Breast epithelium (tissue), 4 donors: Measurements from ENCODE around the gene WFIKKN2. TPM values are rescaled to one million over a fixed set of nuclear protein-coding genes. Genes with fewer than 3 reads are reported as not detected.
"Not testable (repeated sequence)": the region's sequence is repeated elsewhere in the genome, so short reads cannot be mapped to it uniquely, and the experiment has no call there.

Experiments
- DNase-seq, 2 donors: peaks; one replicate each; pipeline ENCODE4 v3.0.0-alpha.2; 2019; ENCODE audit warnings: low spot score in 2 of 2
- H3K27ac ChIP-seq, 2 donors: fragments of 200-600 bp; sonication (generic) in 1 of 2; one replicate each; pipeline ENCODE4 v1.5.1; 2016 to 2019; ENCODE audit warnings: mild to moderate bottlenecking in 1 of 2
- H3K27me3 ChIP-seq, 2 donors: fragments of 200-600 bp; sonication (generic) in 1 of 2; one replicate each; pipeline versions ENCODE4 v1.5.1 to v1.6.0; 2017 to 2019; ENCODE audit warnings: control low read depth in 1 of 2, mild to moderate bottlenecking in 1 of 2
- H3K36me3 ChIP-seq: fragments of 200-600 bp; one replicate; pipeline ENCODE4 v1.5.1; 2019
- H3K4me1 ChIP-seq, 2 donors: fragments of 200-600 bp; sonication (generic); one replicate each; pipeline ENCODE4 v1.5.1; 2016 to 2019; ENCODE audit warnings: control low read depth in 1 of 2
- H3K4me3 ChIP-seq, 3 donors: fragments of 200-600 bp; sonication (generic); 1 replicate in 2 of 3; 2 replicates in 1 of 3; pipeline ENCODE4 v1.5.1; 2016 to 2019; ENCODE audit warnings: mild to moderate bottlenecking in 3 of 3, moderate library complexity in 2 of 3
- H3K9me3 ChIP-seq, 2 donors: fragments of 200-600 bp; sonication (generic) in 1 of 2; one replicate each; pipeline ENCODE4 v1.5.1; 2016 to 2019; ENCODE audit warnings: control low read depth in 1 of 2
- POLR2A ChIP-seq: fragments of 450-650 bp; IDR thresholded peaks from one replicate; pipeline ENCODE4 v1.6.1; 2016; ENCODE audit warnings: antibody characterized with exemption, mild to moderate bottlenecking, moderate library complexity
- POLR2AphosphoS5 ChIP-seq, 3 donors: sonication (generic); formaldehyde crosslinking; IDR thresholded peaks; one replicate each; pipeline ENCODE4 v1.6.1; 2017; ENCODE audit warnings: antibody characterized with exemption in 3 of 3
- intact Hi-C: fragments of 100-400 bp; cut with DNase I; formaldehyde crosslinking; loops from one replicate; pipeline ENCODE4 v1.15.1; 2023; ENCODE audit warnings: low total_unique reads
- total RNA-seq, 3 donors: library from RNA; depleted of rRNA; stranded (reverse); fragments of >200 nt; gene quantifications; one replicate each; pipeline ENCODE4 v1.1.0, GENCODE V29; 2016
- TF ChIP-seq, protein P1 (sequence below), 3 donors: fragments of 450-650 bp; IDR thresholded peaks; one replicate each; pipeline ENCODE4 v1.5.1; 2016 to 2017; ENCODE audit warnings: antibody characterized with exemption in 3 of 3, mild to moderate bottlenecking in 3 of 3, moderate library complexity in 3 of 3

WFIKKN2 gene
- total RNA-seq, 3 donors from 2014 or later, result not detected

DNA sequence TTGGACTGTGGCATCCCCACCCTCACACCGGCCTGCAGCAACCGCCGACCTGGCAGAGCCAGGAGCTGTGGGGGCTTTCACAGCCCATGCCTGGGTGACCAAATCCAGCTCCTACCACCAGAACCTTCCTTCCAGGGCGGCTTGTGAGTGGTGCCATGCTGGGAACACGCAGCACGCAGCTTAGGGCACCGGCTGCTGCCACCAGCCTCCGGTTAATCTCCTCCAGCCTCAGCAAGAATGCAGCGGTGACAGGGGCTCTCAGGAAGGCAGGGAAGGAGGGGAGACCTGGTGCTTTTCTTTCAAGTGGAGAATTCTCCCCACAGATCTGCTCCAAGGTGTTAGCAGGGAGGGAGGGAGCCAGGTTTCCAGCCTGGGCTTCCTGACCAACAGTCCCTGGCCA lies 35.8 kb upstream of the WFIKKN2 start:
- Histone ChIP-seq H3K36me3 (no peaks in the 10 kb centered on the region), H3K4me3 (no peak overlapping the region), H3K27me3 (no peaks in the 10 kb centered on the region), H3K4me1 (no peaks in the 10 kb centered on the region), H3K27ac (peak overlapping the region; percentile 73 to 87), H3K9me3 (no peaks in the 10 kb centered on the region)
- TF ChIP-seq, protein P1, sequence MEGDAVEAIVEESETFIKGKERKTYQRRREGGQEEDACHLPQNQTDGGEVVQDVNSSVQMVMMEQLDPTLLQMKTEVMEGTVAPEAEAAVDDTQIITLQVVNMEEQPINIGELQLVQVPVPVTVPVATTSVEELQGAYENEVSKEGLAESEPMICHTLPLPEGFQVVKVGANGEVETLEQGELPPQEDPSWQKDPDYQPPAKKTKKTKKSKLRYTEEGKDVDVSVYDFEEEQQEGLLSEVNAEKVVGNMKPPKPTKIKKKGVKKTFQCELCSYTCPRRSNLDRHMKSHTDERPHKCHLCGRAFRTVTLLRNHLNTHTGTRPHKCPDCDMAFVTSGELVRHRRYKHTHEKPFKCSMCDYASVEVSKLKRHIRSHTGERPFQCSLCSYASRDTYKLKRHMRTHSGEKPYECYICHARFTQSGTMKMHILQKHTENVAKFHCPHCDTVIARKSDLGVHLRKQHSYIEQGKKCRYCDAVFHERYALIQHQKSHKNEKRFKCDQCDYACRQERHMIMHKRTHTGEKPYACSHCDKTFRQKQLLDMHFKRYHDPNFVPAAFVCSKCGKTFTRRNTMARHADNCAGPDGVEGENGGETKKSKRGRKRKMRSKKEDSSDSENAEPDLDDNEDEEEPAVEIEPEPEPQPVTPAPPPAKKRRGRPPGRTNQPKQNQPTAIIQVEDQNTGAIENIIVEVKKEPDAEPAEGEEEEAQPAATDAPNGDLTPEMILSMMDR (IDR thresholded peaks at IDR 0.05), result no peak
- no peak for TF ChIP-seq POLR2AphosphoS5 (IDR thresholded peaks at IDR 0.05)
- no peak for TF ChIP-seq POLR2A
- DNase-seq, result no peak
- intact Hi-C loops, result no loop called here

DNA sequence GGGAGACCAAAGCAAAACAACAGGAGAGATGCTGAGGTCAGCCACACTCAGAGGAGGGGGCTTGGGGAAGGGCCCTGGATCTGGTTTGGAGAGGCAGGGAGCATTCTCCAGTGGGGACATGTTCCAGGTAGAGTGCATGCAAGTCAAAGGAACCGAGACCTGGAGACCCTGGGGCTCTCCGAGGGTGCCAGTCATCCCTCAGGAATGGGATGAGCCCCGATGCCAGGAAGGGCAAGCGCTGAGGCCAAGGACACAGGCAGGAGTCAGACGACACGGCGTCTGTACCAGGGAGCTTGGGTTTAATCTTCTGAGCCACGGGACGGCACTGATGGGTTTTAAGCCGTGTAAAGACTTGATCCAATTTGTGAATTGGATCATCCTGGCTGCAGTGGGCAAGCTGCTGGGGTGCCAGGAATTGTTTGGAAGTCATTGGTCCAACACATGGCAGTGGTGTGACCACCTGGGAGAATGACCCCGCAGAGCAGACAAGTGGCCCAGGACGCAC lies 35.1 kb upstream of the WFIKKN2 start:
- intact Hi-C loops, result no loop called here
- Histone ChIP-seq H3K4me3 (no peak overlapping the region), H3K27me3 (no peaks in the 10 kb centered on the region), H3K9me3 (no peaks in the 10 kb centered on the region), H3K36me3 (no peaks in the 10 kb centered on the region), H3K27ac (peak overlapping the region; percentile 73 to 87), H3K4me1 (no peaks in the 10 kb centered on the region)
- peak in 1 of 2 donors; percentile 63 for DNase-seq
- TF ChIP-seq, protein P1 (IDR thresholded peaks at IDR 0.05), result no peak
- TF ChIP-seq POLR2A, result no peak
- TF ChIP-seq POLR2AphosphoS5 (IDR thresholded peaks at IDR 0.05), result no peak

DNA sequence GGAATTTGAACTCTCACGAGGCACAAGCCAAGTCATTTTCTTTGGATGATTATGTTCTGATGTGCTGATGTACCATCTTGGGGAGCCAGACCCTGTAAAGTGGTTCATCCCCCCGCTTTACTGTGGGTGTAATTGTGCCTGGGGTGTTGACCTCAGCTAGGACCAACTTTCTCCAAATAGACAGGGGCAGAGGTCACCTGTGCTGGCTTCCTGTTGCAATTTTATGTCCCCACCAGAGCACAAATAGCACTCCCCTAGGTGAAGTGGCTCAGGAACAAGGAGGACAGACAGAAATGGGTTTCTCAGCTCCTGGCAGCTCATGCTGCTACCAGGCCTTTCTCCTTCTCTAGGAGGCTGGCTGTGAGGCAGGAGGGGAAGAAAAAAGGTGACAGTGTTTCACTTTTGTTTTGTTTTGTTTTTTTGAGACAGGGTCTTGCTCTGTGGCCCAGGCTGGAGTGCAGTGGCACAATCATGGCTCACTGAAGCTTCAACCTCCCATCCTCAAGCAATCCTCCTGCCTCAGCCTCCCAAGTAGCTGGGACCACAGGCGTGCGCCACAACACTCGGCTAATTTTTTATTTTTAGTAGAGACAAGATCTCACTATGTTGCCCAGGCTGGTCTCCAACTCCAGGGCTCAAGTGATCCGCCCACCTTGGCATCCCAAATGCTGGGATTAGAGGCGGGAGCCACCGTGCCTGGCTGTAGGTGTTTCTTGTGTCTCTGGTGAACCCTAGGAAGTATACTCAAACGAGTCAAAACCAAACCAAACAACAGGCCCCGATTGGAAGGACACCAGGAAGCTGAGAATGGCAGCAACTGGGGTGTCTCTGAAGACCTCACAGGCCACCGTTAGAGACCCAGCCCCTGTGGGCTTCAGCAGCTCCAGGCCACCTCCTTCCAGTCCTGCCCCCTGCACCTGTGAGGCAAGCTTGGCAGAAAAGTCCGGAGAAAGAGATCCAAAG lies 32.5 kb upstream of the WFIKKN2 start:
- no peaks in the 10 kb centered on the region for H3K27me3 ChIP-seq
- no peak overlapping the region for H3K4me3 ChIP-seq
- H3K27ac ChIP-seq, result peak overlapping the region; percentile 25 to 57
- intact Hi-C loops, result no loop called here
- no peaks in the 10 kb centered on the region for H3K9me3 ChIP-seq
- no peak for DNase-seq
- H3K4me1 ChIP-seq, result no peaks in the 10 kb centered on the region
- H3K36me3 ChIP-seq, result no peaks in the 10 kb centered on the region
- TF ChIP-seq, protein P1 (IDR thresholded peaks at IDR 0.05), result no peak
- TF ChIP-seq POLR2AphosphoS5 (IDR thresholded peaks at IDR 0.05) (no peak), POLR2A (no peak)

DNA sequence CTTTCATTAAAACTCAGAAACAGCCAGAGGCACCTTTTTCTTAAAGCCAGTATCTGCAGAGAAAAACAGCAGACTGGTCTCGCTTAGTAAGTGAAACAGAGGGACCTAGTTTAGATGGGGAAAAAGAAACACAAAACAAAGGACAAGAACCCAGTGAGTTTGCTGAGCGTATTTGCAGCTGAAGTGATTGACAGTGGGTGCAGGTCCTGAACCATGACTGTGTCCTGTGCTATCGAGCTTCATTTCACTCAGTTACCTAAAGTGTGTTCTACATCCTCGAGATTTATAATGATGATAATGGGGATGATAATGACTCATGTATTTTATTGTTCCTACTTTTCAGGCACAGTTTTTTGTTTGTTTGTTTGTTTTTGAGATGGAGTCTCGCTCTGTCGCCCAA lies 31.7 kb upstream of the WFIKKN2 start:
- no peak for TF ChIP-seq POLR2A
- no peak for TF ChIP-seq POLR2AphosphoS5 (IDR thresholded peaks at IDR 0.05)
- TF ChIP-seq, protein P1 (IDR thresholded peaks at IDR 0.05), result no peak
- H3K36me3 ChIP-seq, result no peaks in the 10 kb centered on the region
- peak overlapping the region in 1 of 2 donors; percentile 57 for H3K27ac ChIP-seq
- DNase-seq, result no peak
- intact Hi-C loops, result no loop called here
- H3K4me3 ChIP-seq, result no peak overlapping the region
- no peaks in the 10 kb centered on the region for H3K4me1 ChIP-seq
- no peaks in the 10 kb centered on the region for H3K9me3 ChIP-seq
- no peaks in the 10 kb centered on the region for H3K27me3 ChIP-seq

DNA sequence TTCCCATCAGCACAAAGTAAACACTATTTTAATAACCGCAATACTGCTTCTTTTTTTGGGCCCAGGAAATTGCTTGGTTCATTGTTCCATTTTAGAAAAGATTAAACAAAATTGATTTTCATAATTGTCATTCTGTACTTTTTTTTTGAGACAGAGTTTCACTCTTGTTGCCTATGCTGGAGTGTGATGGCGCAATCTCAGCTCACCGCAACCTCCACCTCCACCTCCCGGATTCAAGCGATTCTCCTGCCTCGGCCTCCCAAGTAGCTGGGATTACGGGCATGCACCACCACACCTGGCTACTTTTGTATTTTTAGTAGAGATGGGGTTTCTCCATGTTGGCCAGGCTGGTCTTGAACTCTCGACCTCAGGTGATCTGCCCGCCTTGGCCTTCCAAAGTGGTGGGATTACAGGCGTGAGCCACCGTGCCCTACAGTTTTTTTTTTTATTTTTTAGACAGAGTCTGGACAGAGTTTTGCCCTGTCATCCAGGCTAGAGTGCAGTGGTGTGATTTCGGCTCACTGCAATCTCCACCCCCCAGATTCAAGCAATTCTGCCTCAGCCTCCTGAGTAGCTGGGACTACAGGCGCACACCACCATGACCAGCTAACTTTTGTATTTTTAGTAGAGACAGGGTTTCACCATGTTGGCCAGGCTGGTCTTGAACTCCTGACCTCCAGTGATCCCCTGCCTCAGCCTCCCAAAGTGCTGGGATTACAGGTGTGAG lies 30.5 kb upstream of the WFIKKN2 start:
- DNase-seq, H3K4me1 ChIP-seq, H3K27ac ChIP-seq, H3K4me3 ChIP-seq, H3K9me3 ChIP-seq, intact Hi-C loops, H3K27me3 ChIP-seq, H3K36me3 ChIP-seq: not testable (repeated sequence)
